AG04449 (cell line): ENCODE data around the gene EDEM1.

ENCODE experiments used
- CTCF ChIA-PET: fragments of 350-600 bp; formaldehyde crosslinking; extraction: SDS; loops from one replicate; lab custom pipeline; 2021; ENCODE audit warnings: antibody characterized with exemption; lab: Yijun Ruan, JAX
- POLR2A ChIA-PET: fragments of 400-600, 350-600 bp; formaldehyde crosslinking; extraction: SDS; loops from one replicate; lab custom pipeline; 2020; ENCODE audit warnings: antibody characterized with exemption, inconsistent platforms; lab: Yijun Ruan, JAX
- DNase-seq: peaks from one replicate; pipeline ENCODE4 v3.0.0-alpha.2; 2010; ENCODE audit warnings: low read depth, low spot score
- H3K4me3 ChIP-seq: 2 replicates; pipeline ENCODE4 v1.5.1; 2011; ENCODE audit warnings: low read depth, mild to moderate bottlenecking, control low read depth, low read length
- TF ChIP-seq, protein P1 (sequence below): IDR thresholded peaks from one replicate; pipeline ENCODE4 v1.5.1; 2011; ENCODE audit warnings: mild to moderate bottlenecking, moderate library complexity, low read length, control low read depth, inconsistent platforms; ENCODE audit not compliant: insufficient read depth; ENCODE audit errors: missing control alignments

Gene EDEM1

GRCh38 chr3:5198986-5199731 lies 11.7 kb downstream of the EDEM1 start:
- ChIA-PET POLR2A (no interaction called here), CTCF (interaction anchor here (1.3 kb wide), 1 partner anchor 73 kb away, joined by 3 read pairs; no protein-coding TSS in a partner anchor)
- TF ChIP-seq, protein P1, sequence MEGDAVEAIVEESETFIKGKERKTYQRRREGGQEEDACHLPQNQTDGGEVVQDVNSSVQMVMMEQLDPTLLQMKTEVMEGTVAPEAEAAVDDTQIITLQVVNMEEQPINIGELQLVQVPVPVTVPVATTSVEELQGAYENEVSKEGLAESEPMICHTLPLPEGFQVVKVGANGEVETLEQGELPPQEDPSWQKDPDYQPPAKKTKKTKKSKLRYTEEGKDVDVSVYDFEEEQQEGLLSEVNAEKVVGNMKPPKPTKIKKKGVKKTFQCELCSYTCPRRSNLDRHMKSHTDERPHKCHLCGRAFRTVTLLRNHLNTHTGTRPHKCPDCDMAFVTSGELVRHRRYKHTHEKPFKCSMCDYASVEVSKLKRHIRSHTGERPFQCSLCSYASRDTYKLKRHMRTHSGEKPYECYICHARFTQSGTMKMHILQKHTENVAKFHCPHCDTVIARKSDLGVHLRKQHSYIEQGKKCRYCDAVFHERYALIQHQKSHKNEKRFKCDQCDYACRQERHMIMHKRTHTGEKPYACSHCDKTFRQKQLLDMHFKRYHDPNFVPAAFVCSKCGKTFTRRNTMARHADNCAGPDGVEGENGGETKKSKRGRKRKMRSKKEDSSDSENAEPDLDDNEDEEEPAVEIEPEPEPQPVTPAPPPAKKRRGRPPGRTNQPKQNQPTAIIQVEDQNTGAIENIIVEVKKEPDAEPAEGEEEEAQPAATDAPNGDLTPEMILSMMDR: no peak
- H3K4me3 ChIP-seq: no peak overlapping the region
- no peak for DNase-seq

DNA sequence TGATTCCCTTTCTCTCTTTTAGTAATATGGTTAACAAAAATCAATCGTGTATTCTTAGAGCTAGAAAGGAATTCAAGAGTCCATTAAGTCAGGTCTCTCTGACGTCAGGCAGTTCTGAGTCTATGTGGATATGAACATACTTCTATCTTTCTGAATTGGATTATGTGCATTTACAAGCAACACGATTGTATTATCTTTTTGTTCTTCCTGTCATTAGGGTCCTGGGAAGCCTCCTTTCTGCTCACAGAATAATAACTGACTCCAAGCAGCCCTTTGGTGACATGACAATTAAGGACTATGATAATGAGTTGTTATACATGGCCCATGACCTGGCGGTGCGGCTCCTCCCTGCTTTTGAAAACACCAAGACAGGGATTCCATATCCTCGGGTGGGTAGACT lies 14.0 kb downstream of the EDEM1 start:
- H3K4me3 ChIP-seq: no peak overlapping the region
- ChIA-PET POLR2A (no interaction called here), CTCF (interaction anchor here (1.9 kb wide), 1 partner anchor 546 kb away, joined by 4 read pairs; no protein-coding TSS in a partner anchor)
- no peak for DNase-seq
- TF ChIP-seq, protein P1: no peak

GRCh38 chr3:5202222-5202621 lies 14.7 kb downstream of the EDEM1 start:
- POLR2A ChIA-PET: no interaction called here
- TF ChIP-seq, protein P1: no peak
- CTCF ChIA-PET: interaction anchor here (1.9 kb wide), 1 partner anchor 546 kb away, joined by 4 read pairs; no protein-coding TSS in a partner anchor
- no peak overlapping the region for H3K4me3 ChIP-seq
- DNase-seq: no peak

DNA sequence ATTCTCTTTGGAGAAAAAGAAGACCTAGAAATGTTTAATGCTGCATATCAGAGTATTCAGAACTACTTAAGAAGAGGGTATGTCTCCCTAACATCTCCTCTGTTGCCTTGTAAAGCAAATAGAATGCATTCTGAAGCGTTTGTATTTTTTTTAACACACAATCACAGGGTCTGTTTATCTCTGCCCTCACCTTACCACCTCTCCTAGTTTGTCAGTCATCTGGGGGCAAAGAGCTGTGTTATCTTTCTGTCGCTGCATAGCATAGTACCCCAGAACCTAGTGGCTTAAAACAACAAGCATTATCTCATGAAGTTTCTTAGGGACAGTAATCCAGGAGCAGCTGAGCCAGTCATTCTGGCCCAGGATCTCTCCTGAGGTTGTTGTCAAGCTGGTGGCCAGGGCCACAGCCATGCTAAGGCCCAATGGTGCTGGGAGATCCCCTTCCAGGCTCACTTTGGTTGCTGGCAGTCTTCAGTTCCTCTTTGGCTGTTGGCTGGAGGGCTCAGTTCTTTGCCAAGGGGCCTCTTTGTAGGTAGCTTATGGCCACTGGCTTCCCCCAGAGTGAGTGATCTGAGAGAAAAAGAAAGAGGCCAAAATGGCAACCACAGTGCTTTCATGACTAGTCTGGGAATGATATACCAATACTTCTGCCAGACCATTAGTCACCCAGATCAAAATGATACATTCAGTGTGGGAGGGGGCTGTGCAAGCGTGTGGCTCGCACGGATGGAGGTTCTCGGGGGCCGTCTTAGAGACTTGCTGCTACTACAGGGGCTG lies 17.8 kb downstream of the EDEM1 start:
- ChIA-PET CTCF (no interaction called here), POLR2A (no interaction called here)
- H3K4me3 ChIP-seq: no peak overlapping the region
- DNase-seq: no peak
- TF ChIP-seq, protein P1: no peak

- ChIA-PET CTCF (interaction anchor here (3.2 kb wide), 1 partner anchor 16 kb away, joined by 9 read pairs; no protein-coding TSS in a partner anchor), POLR2A (no interaction called here)
- DNase-seq: no peak
- H3K4me3 ChIP-seq: no peak overlapping the region
- TF ChIP-seq, protein P1: no peak
Observed at GRCh38 chr3:5210926-5211325, 23.4 kb downstream of the EDEM1 start.
